Measurements from ENCODE around the gene RABL6.

RABL6 gene

DNA sequence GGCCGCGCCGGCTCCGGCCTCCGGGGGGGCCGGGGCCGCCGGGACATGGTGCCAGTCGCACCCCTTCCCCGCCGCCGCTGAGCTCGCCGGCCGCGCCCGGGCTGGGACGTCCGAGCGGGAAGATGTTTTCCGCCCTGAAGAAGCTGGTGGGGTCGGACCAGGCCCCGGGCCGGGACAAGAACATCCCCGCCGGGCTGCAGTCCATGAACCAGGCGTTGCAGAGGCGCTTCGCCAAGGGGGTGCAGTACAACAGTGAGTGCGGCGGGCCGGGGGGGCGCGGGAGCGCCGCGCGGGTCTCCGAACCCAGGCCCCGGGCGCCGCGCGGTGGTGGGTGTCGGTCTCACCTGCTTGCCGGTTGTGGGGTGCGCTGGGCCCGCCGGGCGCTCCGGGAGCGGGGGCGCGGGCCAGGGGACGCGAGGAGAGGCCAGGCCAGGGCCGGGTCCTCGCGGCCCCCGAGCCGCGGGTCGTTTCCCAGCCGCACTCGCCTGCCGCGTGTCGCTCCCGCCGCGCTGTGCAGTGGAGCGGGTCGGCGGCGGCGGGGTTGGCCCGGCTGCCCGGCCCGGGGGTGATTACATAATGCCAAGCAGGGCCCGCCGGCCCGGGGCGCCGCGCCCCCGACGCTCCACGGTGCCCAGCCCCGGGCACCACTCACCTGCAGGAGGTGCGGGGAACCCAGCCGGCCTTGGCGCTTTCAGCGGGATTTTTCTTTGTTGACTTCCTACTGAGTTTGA lies 492 bp downstream of the RABL6 start (continued):
- TF ChIP-seq GLIS1 (tag by site-specific recombination; IDR thresholded peaks at IDR 0.05) (peak; percentile 52; the same call in 1 of the 2 replicates), ZNF510 (tag by site-specific recombination; IDR thresholded peaks at IDR 0.05; ENCODE audit: insufficient replicate concordance) (no peak), GLIS2 (tag by site-specific recombination; IDR thresholded peaks at IDR 0.05) (peak; percentile 6; the same call in 1 of the 2 replicates)
- TF ChIP-seq, protein P1, sequence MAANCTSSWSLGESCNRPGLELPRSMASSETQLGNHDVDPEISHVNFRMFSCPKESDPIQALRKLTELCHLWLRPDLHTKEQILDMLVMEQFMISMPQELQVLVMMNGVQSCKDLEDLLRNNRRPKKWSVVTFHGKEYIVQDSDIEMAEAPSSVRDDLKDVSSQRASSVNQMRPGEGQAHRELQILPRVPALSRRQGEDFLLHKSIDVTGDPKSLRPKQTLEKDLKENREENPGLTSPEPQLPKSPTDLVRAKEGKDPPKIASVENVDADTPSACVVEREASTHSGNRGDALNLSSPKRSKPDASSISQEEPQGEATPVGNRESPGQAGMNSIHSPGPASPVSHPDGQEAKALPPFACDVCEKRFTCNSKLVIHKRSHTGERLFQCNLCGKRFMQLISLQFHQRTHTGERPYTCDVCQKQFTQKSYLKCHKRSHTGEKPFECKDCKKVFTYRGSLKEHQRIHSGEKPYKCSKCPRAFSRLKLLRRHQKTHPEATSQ (tag by site-specific recombination; IDR thresholded peaks at IDR 0.05), result no peak

DNA sequence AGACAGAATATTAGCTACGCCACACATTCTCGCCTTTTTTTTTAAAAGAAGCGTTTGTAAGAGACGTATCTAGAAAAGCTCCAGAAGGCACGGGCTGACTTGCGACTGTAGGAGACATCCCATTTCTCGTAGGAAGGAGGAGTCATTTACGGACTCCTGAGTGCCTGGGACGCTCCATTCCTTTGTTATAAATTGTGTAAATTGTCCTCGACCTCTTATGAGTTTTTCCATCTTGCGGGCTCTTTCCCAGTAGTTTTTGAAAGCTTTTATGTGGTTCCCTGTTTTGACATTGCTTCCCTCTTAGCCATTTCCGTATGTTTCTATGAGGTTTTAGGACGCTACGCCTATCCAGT lies 1.0 kb downstream of the RABL6 start:
- Histone ChIP-seq H3K4me3 (ENCODE audit: low read depth, low read length) (peak overlapping the region; percentile 84), H3K27ac (ENCODE audit: extremely low read depth, low read depth, low read length) (peak overlapping the region; percentile 96), H3K9me3 (ENCODE audit: control insufficient read depth, insufficient read depth, low read depth, low read length) (no peaks in the 10 kb centered on the region), H3K4me1 (ENCODE audit: control insufficient read depth, insufficient read depth, low read length) (peaks cover 7% of the 10 kb centered on the region; the same call in 1 of the 2 replicates), H3K36me3 (ENCODE audit: control insufficient read depth in 2 of 2, insufficient read depth in 1 of 2, low read length in 2 of 2) (peaks cover 15 to 43% of the 10 kb centered on the region in 2 experiments)
- CTCF ChIA-PET, result interaction anchor here (0.5 to 4.0 kb wide), 10 partner anchors 11 to 446 kb away, joined by 3 to 16 read pairs (median 4); partner anchors contain the start of gene AJM1
- POLR2A ChIA-PET, result interaction anchor here (0.6 to 4.0 kb wide), 5 partner anchors 8 to 81 kb away, joined by 3 to 22 read pairs (median 5); partner anchors contain the start of gene AJM1
- TF ChIP-seq KLF9 (tag by site-specific recombination; IDR thresholded peaks at IDR 0.05; ENCODE audit: low read depth) (no peak), ZBTB48 (tag by site-specific recombination; IDR thresholded peaks at IDR 0.05) (no peak), ZNF335 (tag by site-specific recombination; conservative IDR thresholded peaks at IDR 0.05) (peak; percentile 46; the same call in 1 of the 2 replicates), MEIS1 (CRISPR knock-in tag; IDR thresholded peaks at IDR 0.05; ENCODE audit: borderline replicate concordance) (no peak), ZNF140 (tag by site-specific recombination; IDR thresholded peaks at IDR 0.05) (no peak), ZNF404 (tag by site-specific recombination; IDR thresholded peaks at IDR 0.05) (no peak), EGR2 (tag by site-specific recombination; IDR thresholded peaks at IDR 0.05; ENCODE audit: low read depth) (no peak), ZNF311 (tag by site-specific recombination; IDR thresholded peaks at IDR 0.05; ENCODE audit: borderline replicate concordance) (no peak), ZNF37A (tag by site-specific recombination; IDR thresholded peaks at IDR 0.05) (no peak), REPIN1 (tag by site-specific recombination; IDR thresholded peaks at IDR 0.05; ENCODE audit: low read depth) (no peak), ZNF501 (tag by site-specific recombination; IDR thresholded peaks at IDR 0.05) (no peak), ZNF138 (tag by site-specific recombination; IDR thresholded peaks at IDR 0.05; ENCODE audit: borderline replicate concordance) (no peak), ZBTB8A (tag by site-specific recombination; IDR thresholded peaks at IDR 0.05) (no peak; the same call in 1 of the 2 replicates)
- TF ChIP-seq, protein P2, sequence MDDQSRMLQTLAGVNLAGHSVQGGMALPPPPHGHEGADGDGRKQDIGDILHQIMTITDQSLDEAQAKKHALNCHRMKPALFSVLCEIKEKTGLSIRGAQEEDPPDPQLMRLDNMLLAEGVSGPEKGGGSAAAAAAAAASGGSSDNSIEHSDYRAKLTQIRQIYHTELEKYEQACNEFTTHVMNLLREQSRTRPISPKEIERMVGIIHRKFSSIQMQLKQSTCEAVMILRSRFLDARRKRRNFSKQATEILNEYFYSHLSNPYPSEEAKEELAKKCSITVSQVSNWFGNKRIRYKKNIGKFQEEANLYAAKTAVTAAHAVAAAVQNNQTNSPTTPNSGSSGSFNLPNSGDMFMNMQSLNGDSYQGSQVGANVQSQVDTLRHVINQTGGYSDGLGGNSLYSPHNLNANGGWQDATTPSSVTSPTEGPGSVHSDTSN (CRISPR knock-in tag; IDR thresholded peaks at IDR 0.05), result no peak
- TF ChIP-seq, protein P3, sequence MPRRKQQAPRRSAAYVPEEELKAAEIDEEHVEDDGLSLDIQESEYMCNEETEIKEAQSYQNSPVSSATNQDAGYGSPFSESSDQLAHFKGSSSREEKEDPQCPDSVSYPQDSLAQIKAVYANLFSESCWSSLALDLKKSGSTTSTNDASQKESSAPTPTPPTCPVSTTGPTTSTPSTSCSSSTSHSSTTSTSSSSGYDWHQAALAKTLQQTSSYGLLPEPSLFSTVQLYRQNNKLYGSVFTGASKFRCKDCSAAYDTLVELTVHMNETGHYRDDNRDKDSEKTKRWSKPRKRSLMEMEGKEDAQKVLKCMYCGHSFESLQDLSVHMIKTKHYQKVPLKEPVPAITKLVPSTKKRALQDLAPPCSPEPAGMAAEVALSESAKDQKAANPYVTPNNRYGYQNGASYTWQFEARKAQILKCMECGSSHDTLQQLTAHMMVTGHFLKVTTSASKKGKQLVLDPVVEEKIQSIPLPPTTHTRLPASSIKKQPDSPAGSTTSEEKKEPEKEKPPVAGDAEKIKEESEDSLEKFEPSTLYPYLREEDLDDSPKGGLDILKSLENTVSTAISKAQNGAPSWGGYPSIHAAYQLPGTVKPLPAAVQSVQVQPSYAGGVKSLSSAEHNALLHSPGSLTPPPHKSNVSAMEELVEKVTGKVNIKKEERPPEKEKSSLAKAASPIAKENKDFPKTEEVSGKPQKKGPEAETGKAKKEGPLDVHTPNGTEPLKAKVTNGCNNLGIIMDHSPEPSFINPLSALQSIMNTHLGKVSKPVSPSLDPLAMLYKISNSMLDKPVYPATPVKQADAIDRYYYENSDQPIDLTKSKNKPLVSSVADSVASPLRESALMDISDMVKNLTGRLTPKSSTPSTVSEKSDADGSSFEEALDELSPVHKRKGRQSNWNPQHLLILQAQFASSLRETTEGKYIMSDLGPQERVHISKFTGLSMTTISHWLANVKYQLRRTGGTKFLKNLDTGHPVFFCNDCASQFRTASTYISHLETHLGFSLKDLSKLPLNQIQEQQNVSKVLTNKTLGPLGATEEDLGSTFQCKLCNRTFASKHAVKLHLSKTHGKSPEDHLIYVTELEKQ (tag by site-specific recombination; IDR thresholded peaks at IDR 0.05; ENCODE audit: borderline replicate concordance), result no peak
- TF ChIP-seq, protein P4, sequence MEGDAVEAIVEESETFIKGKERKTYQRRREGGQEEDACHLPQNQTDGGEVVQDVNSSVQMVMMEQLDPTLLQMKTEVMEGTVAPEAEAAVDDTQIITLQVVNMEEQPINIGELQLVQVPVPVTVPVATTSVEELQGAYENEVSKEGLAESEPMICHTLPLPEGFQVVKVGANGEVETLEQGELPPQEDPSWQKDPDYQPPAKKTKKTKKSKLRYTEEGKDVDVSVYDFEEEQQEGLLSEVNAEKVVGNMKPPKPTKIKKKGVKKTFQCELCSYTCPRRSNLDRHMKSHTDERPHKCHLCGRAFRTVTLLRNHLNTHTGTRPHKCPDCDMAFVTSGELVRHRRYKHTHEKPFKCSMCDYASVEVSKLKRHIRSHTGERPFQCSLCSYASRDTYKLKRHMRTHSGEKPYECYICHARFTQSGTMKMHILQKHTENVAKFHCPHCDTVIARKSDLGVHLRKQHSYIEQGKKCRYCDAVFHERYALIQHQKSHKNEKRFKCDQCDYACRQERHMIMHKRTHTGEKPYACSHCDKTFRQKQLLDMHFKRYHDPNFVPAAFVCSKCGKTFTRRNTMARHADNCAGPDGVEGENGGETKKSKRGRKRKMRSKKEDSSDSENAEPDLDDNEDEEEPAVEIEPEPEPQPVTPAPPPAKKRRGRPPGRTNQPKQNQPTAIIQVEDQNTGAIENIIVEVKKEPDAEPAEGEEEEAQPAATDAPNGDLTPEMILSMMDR (tag by site-specific recombination; IDR thresholded peaks at IDR 0.05), result no peak
- TF ChIP-seq, protein P5, sequence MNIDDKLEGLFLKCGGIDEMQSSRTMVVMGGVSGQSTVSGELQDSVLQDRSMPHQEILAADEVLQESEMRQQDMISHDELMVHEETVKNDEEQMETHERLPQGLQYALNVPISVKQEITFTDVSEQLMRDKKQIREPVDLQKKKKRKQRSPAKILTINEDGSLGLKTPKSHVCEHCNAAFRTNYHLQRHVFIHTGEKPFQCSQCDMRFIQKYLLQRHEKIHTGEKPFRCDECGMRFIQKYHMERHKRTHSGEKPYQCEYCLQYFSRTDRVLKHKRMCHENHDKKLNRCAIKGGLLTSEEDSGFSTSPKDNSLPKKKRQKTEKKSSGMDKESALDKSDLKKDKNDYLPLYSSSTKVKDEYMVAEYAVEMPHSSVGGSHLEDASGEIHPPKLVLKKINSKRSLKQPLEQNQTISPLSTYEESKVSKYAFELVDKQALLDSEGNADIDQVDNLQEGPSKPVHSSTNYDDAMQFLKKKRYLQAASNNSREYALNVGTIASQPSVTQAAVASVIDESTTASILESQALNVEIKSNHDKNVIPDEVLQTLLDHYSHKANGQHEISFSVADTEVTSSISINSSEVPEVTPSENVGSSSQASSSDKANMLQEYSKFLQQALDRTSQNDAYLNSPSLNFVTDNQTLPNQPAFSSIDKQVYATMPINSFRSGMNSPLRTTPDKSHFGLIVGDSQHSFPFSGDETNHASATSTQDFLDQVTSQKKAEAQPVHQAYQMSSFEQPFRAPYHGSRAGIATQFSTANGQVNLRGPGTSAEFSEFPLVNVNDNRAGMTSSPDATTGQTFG (tag by site-specific recombination; IDR thresholded peaks at IDR 0.05; ENCODE audit: borderline replicate concordance), result no peak
- TF ChIP-seq, protein P6, sequence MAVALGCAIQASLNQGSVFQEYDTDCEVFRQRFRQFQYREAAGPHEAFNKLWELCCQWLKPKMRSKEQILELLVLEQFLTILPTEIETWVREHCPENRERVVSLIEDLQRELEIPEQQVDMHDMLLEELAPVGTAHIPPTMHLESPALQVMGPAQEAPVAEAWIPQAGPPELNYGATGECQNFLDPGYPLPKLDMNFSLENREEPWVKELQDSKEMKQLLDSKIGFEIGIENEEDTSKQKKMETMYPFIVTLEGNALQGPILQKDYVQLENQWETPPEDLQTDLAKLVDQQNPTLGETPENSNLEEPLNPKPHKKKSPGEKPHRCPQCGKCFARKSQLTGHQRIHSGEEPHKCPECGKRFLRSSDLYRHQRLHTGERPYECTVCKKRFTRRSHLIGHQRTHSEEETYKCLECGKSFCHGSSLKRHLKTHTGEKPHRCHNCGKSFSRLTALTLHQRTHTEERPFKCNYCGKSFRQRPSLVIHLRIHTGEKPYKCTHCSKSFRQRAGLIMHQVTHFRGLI (tag by site-specific recombination; IDR thresholded peaks at IDR 0.05), result no peak
